Ecto neural progenitor cell (in vitro differentiated cells): Measurements from ENCODE around the gene DCUN1D5.
"Not testable (repeated sequence)": the region's sequence is repeated elsewhere in the genome, so short reads cannot be mapped to it uniquely, and the experiment has no call there.

Experiments
- DNase-seq: peaks from one replicate; pipeline ENCODE4 v3.0.0-alpha.2; 2018; ENCODE audit warnings: low spot score

DCUN1D5 gene

GRCh38 chr11:103055221-103055890 is 36.6 kb downstream of the DCUN1D5 start:
- DNase-seq, result no peak

DNA sequence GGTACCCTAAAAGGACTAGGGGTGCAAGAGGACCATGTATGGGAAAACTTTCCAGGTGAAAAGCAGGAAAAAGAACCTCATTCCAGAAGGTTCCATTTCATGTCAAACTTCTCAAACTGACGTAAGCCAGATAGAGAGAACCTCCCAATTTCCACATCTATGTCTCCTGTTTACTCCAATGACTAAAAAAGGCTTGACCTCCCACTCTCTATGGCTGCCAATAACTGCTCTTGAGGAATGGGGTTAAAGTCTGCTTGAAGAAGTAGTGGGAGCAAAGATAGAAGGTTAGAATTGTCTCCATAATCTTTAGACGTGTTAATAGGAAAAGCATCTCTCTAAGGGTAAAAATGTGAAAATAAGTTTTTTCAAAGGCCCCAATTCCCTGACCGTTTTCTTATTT is 38.0 kb downstream of the DCUN1D5 start:
- DNase-seq, result no peak

DNA sequence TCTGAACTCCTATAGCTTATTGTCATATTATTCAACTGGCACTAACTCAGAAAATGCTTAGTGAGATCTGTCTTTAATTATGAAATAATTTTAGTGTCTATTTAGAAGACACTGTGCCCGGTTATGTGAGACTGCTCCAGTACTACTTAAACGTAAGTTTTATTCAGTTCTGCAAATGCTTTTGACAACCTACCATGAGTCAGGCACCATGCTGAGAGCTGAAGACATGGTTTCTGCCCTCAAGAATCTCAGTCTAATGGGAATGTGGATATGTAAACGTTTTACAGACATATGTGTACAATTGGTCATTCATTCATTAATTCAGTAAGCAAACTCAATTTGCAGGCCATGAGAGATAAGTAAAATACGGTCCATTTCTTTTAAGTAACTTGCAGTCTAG is 40.0 kb downstream of the DCUN1D5 start:
- DNase-seq, result no peak

GRCh38 chr11:103051151-103051801 is 40.7 kb downstream of the DCUN1D5 start:
- no peak for DNase-seq

DNA sequence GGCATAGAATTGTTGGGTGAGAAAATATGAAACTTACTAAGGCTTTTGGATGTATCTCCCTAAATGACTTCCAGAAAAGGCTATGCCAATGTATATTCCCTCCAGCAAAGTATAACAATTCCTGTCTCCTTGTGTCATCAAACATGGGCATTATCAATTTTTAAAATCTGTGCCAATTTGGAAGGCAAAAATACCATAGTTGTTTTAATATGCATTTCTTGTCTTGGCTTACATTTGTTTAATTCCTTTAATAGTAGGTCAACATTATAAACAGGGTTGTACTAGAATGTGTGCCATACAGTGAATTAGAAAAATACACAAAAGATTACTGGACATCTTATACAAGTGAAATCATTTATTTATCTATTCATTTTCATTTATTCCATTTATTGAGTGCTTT is 41.6 kb downstream of the DCUN1D5 start:
- no peak for DNase-seq

DNA sequence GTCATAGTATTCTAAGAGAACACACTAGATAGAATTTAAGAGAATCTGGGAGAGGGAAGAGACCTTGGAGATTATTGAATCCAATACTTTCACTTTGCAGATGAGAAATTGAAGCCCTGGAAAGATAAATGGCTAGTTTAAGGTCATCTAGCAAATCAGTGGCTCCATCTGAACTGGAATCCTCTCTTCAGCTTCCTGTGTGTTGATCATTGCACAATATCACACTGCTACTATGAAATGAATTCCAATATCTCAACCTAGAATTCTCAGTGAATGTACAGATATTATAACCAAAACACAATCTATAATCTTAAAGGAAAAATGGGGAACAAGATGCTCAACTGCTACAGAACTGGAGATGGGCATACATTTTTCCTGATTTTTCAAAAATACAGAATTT is 44.1 kb downstream of the DCUN1D5 start:
- DNase-seq, result no peak

GRCh38 chr11:103043826-103044678 is 47.9 kb downstream of the DCUN1D5 start:
- no peak for DNase-seq

DNA sequence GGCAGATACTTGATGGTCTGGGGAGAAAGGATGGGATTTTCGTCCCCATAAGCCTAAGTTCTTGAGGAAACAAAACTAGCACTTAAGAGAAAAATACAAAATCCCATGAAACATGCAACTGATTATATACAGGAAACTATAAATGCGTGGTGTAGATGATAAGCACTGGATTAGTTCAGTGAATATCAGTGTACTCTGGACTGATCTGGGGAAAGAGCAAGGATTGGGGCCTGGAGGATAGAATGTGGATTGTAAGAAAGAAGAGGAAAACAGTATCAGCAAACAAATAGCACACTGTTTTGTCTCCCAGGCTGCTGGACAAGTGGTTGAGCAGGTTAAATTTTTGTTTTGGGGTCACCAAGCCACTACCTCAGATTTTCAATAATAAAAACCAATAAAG is 49.8 kb downstream of the DCUN1D5 start:
- no peak for DNase-seq

DNA sequence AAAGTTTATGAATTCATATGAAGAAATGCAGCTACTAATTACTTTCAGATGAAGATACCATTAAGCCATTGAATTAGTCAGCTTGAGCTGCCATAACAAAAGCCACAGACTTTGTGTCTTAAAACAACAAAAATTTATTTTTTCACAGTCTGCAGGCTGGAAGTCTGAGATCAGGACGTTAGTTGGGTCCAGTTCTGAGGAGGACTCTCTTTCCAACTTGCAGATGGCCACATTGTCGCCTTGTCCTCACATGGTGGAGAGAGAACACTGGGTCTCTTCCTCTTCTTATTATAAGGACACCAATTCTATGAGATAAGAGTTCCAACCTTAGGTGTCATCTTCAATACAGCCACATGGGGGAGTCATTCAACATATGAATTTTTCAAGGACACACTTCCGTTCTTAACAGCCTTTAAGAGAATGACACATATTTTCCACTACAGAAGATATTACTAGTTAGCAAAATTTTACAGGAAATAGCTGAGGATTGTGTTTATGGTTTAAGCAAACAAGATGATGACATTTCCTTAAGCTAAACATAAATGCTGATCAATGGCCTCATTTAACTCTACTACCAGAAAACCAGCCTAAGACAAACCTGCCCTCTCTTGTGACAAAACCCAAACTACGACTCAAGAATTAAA is 56.0 kb downstream of the DCUN1D5 start:
- no peak for DNase-seq

GRCh38 chr11:103035216-103035615 is 56.7 kb downstream of the DCUN1D5 start:
- DNase-seq, result no peak

- no peak for DNase-seq
These were observed 60.1 kb downstream of the DCUN1D5 start for GRCh38 chr11:103031834-103032233.

- no peak for DNase-seq
These were observed 62.6 kb downstream of the DCUN1D5 start for GRCh38 chr11:103029401-103029800.

DNA sequence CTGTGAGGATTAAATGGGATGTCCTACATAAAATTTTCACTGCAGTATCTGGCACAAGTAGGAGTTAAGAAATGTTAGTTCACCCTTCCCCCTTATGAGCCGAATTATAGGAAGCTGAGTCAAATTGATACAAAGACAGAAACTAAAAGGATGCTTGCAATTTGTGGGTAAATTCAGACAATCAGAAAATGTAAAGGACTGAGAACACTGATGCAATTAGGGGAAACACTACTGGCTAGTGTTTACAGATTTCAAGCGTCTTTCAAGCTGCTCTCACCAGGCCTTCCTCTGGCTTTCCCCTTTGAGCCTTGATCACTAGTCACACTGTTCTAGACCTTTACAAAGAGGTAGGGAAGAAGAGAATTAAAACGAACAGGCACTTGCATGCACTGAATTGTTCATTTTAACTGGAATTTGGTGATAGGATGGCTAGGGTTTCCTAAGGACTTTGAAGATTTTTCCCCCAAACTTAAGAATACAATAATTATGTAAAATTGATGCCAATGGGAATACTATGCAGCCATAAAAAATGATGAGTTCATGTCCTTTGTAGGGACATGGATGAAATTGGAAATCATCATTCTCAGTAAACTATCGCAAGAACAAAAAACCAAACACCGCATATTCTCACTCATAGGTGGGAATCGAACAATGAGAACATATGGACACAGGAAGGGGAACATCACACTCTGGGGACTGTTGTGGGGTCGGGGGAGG is 63.5 kb downstream of the DCUN1D5 start:
- DNase-seq, result not testable (repeated sequence)

- DNase-seq, result no peak
These were observed 67.9 kb downstream of the DCUN1D5 start for GRCh38 chr11:103024086-103024485.

DNA sequence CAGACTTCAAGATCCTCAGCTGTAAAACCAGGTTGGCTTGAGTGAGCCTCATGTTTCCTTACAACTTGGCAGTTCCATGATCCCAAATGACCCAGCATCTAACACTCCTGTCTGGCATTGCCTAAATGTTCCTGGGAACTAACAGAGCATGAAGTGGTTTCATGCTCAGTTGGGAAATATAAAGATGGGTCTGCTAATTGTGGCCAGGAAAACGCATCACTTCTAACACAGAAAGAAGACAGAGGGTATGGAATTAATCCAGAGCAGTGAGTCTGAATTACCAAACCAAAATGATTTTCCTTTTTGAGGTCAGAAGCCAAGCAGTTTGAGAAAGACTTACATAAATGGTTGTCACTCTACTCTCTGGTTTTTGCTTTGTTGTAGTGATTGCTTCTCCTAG is 75.9 kb downstream of the DCUN1D5 start:
- DNase-seq, result no peak

DNA sequence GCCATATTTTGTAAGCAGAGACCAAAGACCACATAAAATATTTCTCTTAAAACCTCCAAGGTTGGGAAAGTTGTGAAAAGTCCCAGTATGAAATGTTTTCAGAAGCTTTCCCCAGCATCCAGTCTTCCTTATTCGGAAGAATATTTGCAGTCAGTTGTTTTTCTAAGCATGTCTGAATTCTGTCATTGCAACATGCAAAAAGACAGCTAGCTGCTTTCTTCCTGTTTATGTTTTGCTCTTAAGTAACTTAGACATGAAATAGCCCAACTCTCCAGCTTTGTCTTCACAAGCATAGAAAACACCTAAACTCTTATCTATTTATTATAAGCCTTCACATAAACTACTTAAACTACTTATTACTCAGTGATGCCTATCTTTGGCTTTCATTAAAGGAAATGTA is 78.5 kb downstream of the DCUN1D5 start:
- DNase-seq, result no peak
